ENCODE data around the gene CRYGS. TPM values are rescaled to one million over a fixed set of nuclear protein-coding genes. Genes with fewer than 3 reads are reported as not detected.
"Not testable (repeated sequence)": the region's sequence is repeated elsewhere in the genome, so short reads cannot be mapped to it uniquely, and the experiment has no call there.

The CRYGS gene
- polyA plus RNA-seq, 6 donors from 2014 or later: not detected

DNA sequence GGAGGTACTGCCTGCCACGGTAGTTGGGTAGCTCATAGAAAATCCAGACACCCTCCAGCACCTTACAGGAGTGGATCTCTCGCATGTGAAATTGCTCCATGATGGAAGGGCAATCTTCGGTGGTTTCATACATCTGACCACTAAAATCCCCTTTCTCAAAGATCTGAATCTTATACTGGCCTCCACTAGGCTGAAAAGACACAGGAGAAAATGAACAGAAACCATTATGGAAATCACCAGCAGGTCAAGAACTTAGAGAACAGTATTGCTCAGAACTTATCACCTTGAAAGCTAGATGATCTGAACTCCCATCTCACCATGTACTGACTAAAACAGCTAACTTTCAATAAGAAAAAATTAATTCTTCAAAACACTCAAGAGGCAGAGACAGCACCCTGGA is 5.4 kb downstream of the CRYGS start:
- Mint-ChIP-seq H3K9me3 (no peaks in the 10 kb centered on the region), H3K36me3 (peaks cover 0 to 11% of the 10 kb centered on the region in 2 donors), H3K27ac (no peak overlapping the region), H3K27me3 (peaks cover 25 to 54% (median 36%) of the 10 kb centered on the region in 3 donors), H3K4me3 (no peak overlapping the region), H3K4me1 (peaks cover 32 to 44% (median 33%) of the 10 kb centered on the region in 3 donors)
- DNase-seq (no peak), ATAC-seq (ENCODE audit: low read depth in 2 of 2) (no peak)

GRCh38 chr3:186536883-186537844 is 7.0 kb downstream of the CRYGS start:
- Mint-ChIP-seq H3K27ac (peak overlapping the region in 2 of 6 donors; percentile 51 to 61), H3K4me1 (peaks cover 43 to 57% (median 49%) of the 10 kb centered on the region in 3 donors), H3K27me3 (peaks cover 25 to 54% (median 36%) of the 10 kb centered on the region in 3 donors), H3K9me3 (no peaks in the 10 kb centered on the region), H3K4me3 (no peak overlapping the region), H3K36me3 (peaks cover 0 to 3% of the 10 kb centered on the region in 2 donors)
- ATAC-seq (ENCODE audit: low read depth in 2 of 2): no peak
- DNase-seq: no peak

DNA sequence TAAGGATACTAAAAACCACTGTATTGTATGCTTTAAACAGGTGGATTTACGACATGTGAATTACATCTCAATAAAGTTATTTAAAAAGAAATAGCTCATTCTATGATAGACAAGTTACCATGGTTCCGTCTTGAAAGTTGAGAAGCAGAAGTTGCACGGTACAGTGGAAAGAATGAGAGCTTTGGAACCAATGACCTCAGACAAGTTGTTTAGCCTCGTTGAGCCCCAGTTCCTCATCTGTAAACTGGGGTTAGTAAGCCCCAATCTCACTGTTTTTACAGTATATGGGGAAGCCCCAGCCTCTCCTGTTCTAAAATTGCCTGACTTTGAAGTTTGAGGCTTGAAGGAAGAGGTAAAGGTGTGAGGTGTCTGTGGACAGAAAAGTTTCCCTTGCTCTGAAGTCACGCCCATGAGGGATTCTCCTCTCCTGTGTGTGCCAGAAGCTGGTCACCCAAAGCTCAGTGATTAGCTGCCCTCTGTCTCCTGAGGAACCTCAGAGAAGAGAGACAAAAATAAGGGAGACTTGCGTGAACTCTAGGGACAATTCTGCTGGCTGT is 10.0 kb downstream of the CRYGS start:
- Mint-ChIP-seq H3K4me1 (peaks cover 42 to 68% (median 65%) of the 10 kb centered on the region in 3 donors), H3K27me3 (peaks cover 25 to 44% (median 39%) of the 10 kb centered on the region in 3 donors), H3K27ac (peak overlapping the region; percentile 96 to 99 (median 99)), H3K36me3 (peaks cover 0 to 3% of the 10 kb centered on the region in 2 donors), H3K4me3 (peak overlapping the region; percentile 44 to 86 (median 79)), H3K9me3 (no peaks in the 10 kb centered on the region)
- ATAC-seq (ENCODE audit: low read depth in 2 of 2) (peak; percentile 92 to 94), DNase-seq (peak; percentile 87)

- peak; percentile 55 to 57 for ATAC-seq (ENCODE audit: low read depth in 2 of 2)
- DNase-seq: peak; percentile 73
- Mint-ChIP-seq H3K4me1 (peaks cover 49 to 81% (median 78%) of the 10 kb centered on the region in 3 donors), H3K9me3 (peaks cover 0 to 6% (median 0%) of the 10 kb centered on the region in 7 donors), H3K27me3 (peaks cover 40 to 44% (median 42%) of the 10 kb centered on the region in 3 donors), H3K27ac (peak overlapping the region; percentile 72 to 99 (median 87)), H3K4me3 (peak overlapping the region in 7 of 8 donors; percentile 25 to 88 (median 73)), H3K36me3 (peaks cover 3 to 5% of the 10 kb centered on the region in 2 donors)
Measured at GRCh38 chr3:186532598-186533072, 11.5 kb downstream of the CRYGS start.

GRCh38 chr3:186531694-186532093 is 12.5 kb downstream of the CRYGS start:
- H3K9me3 Mint-ChIP-seq; DNase-seq; ATAC-seq (ENCODE audit: low read depth in 2 of 2); H3K36me3 Mint-ChIP-seq; H3K4me3 Mint-ChIP-seq: not testable (repeated sequence)
- Mint-ChIP-seq H3K27ac (peak overlapping the region in 4 of 6 donors; percentile 3 to 99 (median 76)), H3K27me3 (peaks cover 35 to 43% (median 39%) of the 10 kb centered on the region in 3 donors), H3K4me1 (peaks cover 49 to 78% (median 77%) of the 10 kb centered on the region in 3 donors)

DNA sequence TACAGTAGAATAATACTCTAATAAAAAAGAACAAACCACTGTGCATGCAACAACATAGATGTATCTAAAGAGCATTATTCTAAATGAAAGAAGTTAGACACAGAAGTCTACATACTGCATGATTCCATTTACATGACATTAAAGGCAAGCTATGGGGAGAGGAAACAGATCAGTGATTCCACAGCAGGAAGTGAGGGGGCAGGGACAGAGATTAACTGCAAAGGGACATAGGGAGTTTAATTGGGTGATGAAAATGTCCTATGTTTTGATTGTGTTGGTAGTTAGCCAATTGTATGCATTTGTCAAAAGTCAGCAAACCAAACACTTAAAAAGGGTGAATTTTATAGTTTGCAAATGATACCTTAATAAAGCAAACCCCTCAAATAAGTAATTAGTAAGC is 13.8 kb downstream of the CRYGS start:
- Mint-ChIP-seq H3K9me3 (peaks cover 0 to 8% (median 0%) of the 10 kb centered on the region in 7 donors), H3K27me3 (peaks cover 32 to 41% (median 41%) of the 10 kb centered on the region in 3 donors), H3K4me3 (peak overlapping the region in 1 of 8 donors; percentile 43), H3K27ac (peak overlapping the region in 2 of 6 donors; percentile 13 to 22), H3K36me3 (peaks cover 0 to 7% of the 10 kb centered on the region in 2 donors), H3K4me1 (peaks cover 51 to 84% (median 77%) of the 10 kb centered on the region in 3 donors)
- DNase-seq (no peak), ATAC-seq (ENCODE audit: low read depth in 2 of 2) (no peak)

DNA sequence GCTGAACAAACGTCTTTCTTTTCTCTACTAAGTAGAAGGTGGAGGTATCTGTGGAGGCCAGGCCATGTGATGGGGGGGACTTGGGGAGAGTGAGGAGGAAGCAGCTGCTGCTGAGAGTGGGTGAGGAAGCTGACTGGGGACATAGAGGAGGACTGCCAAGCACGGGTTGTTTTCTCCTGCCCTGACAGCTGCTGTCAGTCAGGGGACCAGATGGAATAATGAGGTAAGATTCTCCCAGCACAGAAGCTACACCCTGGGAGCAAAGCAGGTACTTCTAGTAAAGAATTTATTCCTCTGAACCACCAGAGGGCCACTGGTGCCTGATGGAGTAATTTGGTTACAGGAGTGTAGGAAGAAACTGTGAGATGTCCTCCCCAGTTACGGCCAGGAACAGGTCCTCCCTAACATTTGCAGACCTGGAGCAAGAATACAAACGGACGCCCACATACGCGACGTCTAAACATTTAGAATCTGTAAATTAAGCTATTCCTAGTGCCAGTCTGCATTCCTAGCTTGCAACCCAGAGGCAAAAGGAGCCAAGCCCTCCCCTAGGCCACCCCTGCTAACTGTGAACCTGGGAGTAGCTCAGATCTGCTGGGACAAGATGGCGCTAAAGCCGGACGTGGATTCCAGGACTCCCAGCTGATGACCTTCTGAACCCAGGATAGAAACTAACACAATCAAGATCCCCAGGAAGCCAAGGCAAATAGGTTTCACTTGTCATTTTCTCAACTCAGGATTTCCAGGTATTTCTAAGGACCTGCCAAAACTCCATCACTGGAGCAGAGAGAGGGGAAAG is 14.8 kb downstream of the CRYGS start:
- ATAC-seq (ENCODE audit: low read depth in 2 of 2) (peak; percentile 14 to 17), DNase-seq (peak; percentile 43)
- Mint-ChIP-seq H3K9me3 (peaks cover 0 to 8% (median 0%) of the 10 kb centered on the region in 7 donors), H3K27me3 (peaks cover 40 to 42% (median 41%) of the 10 kb centered on the region in 3 donors), H3K27ac (peak overlapping the region in 5 of 6 donors; percentile 1 to 36 (median 6)), H3K4me3 (peak overlapping the region in 5 of 8 donors; percentile 0 to 59 (median 7)), H3K36me3 (peaks cover 0 to 7% of the 10 kb centered on the region in 2 donors), H3K4me1 (peaks cover 45 to 77% (median 69%) of the 10 kb centered on the region in 3 donors)

GRCh38 chr3:186526256-186526606 is 17.9 kb downstream of the CRYGS start:
- Mint-ChIP-seq H3K36me3 (peaks cover 0 to 7% of the 10 kb centered on the region in 2 donors), H3K27me3 (peaks cover 50 to 61% (median 51%) of the 10 kb centered on the region in 3 donors), H3K4me3 (peak overlapping the region in 5 of 8 donors; percentile 5 to 53 (median 31)), H3K9me3 (peaks cover 0 to 8% (median 0%) of the 10 kb centered on the region in 7 donors), H3K4me1 (peaks cover 45 to 63% (median 54%) of the 10 kb centered on the region in 3 donors), H3K27ac (peak overlapping the region in 5 of 6 donors; percentile 61 to 96 (median 86))
- peak; percentile 77 for DNase-seq
- peak; percentile 90 to 93 for ATAC-seq (ENCODE audit: low read depth in 2 of 2)

DNA sequence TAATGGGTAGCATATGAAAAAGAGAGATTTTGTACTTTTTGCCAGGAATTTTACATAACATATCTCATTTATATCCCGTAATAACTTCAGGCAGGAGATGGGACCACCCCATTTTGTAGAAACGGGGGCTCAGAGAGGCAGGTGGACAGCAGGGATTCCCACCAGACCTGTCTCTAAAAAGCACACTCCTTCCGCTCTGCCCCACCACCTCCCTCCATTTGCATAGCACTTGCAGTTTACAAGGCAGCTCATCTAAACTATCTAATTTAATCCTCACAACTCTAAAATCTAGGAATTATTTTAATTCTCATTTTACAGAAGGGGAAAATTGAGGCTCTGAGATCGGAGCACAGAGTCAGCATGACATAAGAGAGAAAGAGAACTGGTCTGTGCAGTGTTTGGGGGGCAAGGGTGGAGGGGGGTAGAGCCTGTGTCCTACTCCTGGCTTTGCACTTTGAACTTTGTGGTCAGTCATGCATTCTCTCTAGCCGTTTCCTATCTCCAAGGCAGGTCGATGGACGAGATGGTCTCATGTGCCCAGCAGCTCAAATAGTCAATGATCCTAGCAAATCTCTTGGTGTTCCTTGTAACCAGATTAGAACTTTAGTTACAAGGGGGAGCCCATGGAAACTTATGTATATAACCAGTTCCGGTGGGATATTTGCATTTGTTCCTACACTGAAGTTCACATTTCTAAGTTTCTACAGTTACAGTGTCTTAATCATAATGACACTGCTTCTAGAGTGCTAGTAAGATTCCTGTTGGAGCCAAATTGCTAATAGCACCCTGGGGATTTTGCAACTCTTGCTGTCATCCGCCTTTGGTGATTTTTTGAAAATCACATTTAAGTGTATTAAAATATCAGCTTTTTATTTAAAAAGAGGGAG is 18.6 kb downstream of the CRYGS start:
- H3K27ac Mint-ChIP-seq: peak overlapping the region in 3 of 6 donors; percentile 32 to 95 (median 86)
- DNase-seq (no peak), ATAC-seq (ENCODE audit: low read depth in 2 of 2) (no peak)
- H3K4me3 Mint-ChIP-seq: peak overlapping the region in 6 of 8 donors; percentile 5 to 71 (median 50)
- H3K9me3 Mint-ChIP-seq: peaks cover 0 to 8% (median 0%) of the 10 kb centered on the region in 7 donors
- peaks cover 0 to 7% of the 10 kb centered on the region in 2 donors for H3K36me3 Mint-ChIP-seq
- H3K27me3 Mint-ChIP-seq: peaks cover 46 to 61% (median 51%) of the 10 kb centered on the region in 3 donors
- H3K4me1 Mint-ChIP-seq: peaks cover 51 to 65% (median 56%) of the 10 kb centered on the region in 3 donors

DNA sequence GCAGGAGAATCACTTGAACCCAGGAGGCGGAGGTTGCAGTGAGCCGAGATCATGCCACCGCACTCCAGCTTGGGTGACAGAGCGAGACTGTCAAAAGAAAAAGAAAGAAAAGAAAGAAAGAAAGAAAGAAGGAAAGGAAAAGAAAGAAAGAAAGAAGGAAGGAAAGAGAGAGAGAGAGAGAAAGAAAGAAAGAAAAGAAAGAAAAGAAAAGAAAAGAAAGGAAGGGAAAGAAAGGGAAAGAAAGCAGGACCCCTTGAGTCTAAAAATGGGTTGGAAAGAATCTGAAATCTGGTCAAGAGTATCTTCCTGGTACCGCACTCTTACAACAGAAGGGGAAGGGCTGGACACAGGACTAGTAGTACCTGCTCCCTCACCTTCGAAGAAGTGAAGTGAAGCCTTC is 19.6 kb downstream of the CRYGS start:
- H3K36me3 Mint-ChIP-seq: peaks cover 0 to 7% of the 10 kb centered on the region in 2 donors
- H3K4me3 Mint-ChIP-seq: no peak overlapping the region
- H3K27me3 Mint-ChIP-seq: peaks cover 42 to 61% (median 51%) of the 10 kb centered on the region in 3 donors
- ATAC-seq (ENCODE audit: low read depth in 2 of 2) (no peak), DNase-seq (no peak)
- peaks cover 0 to 8% (median 0%) of the 10 kb centered on the region in 7 donors for H3K9me3 Mint-ChIP-seq
- peaks cover 48 to 65% (median 54%) of the 10 kb centered on the region in 3 donors for H3K4me1 Mint-ChIP-seq
- H3K27ac Mint-ChIP-seq: no peak overlapping the region

- H3K27ac Mint-ChIP-seq: peak overlapping the region in 1 of 6 donors; percentile 90
- peaks cover 0 to 7% of the 10 kb centered on the region in 2 donors for H3K36me3 Mint-ChIP-seq
- peaks cover 46 to 65% (median 54%) of the 10 kb centered on the region in 3 donors for H3K4me1 Mint-ChIP-seq
- H3K4me3 Mint-ChIP-seq: no peak overlapping the region
- DNase-seq: no peak
- peaks cover 38 to 52% (median 43%) of the 10 kb centered on the region in 3 donors for H3K27me3 Mint-ChIP-seq
- H3K9me3 Mint-ChIP-seq: peaks cover 0 to 8% (median 0%) of the 10 kb centered on the region in 7 donors
- no peak for ATAC-seq (ENCODE audit: low read depth in 2 of 2)
Measured at GRCh38 chr3:186523434-186523833, 20.7 kb downstream of the CRYGS start.
